Fibroblast of gingiva (primary cell): ENCODE results near the gene SH3BP5.
A peak's percentile ranks its signal among the peaks of the same experiment; 100 is the strongest.
"Not testable (repeated sequence)": the region's sequence is repeated elsewhere in the genome, so short reads cannot be mapped to it uniquely, and the experiment has no call there.

ENCODE experiments used
- DNase-seq: peaks from one replicate; pipeline ENCODE4 v3.0.0-alpha.2; 2011; ENCODE audit warnings: low read depth

SH3BP5 gene, protein sequence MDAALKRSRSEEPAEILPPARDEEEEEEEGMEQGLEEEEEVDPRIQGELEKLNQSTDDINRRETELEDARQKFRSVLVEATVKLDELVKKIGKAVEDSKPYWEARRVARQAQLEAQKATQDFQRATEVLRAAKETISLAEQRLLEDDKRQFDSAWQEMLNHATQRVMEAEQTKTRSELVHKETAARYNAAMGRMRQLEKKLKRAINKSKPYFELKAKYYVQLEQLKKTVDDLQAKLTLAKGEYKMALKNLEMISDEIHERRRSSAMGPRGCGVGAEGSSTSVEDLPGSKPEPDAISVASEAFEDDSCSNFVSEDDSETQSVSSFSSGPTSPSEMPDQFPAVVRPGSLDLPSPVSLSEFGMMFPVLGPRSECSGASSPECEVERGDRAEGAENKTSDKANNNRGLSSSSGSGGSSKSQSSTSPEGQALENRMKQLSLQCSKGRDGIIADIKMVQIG

DNA sequence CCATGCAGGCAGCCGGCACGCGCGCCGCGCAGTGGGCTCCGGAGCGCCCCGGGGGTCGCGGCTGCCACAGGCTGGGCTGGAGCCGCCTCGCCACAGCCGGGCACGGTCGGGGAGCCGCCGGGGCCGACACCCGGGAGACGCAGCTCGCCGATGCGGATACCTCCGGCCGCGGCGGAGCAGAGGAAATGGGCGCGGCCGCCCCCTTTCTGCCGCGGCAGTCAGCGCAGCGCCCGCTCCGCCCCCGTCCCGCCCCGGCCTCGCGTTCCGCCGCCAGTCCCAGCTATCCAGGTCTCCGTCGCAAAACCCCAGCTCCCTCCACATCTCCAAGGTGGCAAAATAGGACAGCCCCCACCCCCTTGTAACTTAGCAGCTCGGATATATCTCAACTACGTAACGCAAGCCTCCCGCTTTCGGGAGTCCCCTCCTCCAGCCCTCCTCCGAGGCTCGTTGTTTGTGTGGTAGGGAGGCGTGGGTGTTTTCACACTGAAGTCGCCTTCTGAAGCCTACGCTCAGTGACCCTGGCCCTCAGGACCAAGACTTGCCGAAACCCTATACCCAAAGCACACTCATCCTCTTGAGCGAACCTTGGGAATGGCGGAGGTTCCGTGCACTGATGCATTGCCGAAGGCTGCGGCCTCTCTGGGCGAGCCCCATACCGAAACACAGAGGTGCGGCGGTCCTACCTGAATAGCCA, at the start of gene SH3BP5:
SH3BP5 (minus strand) TSS at position 182 of the 694 bp plus-strand sequence; CDS start at position 4, 178 bp downstream.
- DNase-seq = peak; percentile 54

- no peak for DNase-seq
These were observed 48.8 kb upstream of the SH3BP5 start for GRCh38 chr3:15380980-15381890.

- DNase-seq = peak; percentile 93
These were observed 45.8 kb upstream of the SH3BP5 start for GRCh38 chr3:15377961-15378791.

DNA sequence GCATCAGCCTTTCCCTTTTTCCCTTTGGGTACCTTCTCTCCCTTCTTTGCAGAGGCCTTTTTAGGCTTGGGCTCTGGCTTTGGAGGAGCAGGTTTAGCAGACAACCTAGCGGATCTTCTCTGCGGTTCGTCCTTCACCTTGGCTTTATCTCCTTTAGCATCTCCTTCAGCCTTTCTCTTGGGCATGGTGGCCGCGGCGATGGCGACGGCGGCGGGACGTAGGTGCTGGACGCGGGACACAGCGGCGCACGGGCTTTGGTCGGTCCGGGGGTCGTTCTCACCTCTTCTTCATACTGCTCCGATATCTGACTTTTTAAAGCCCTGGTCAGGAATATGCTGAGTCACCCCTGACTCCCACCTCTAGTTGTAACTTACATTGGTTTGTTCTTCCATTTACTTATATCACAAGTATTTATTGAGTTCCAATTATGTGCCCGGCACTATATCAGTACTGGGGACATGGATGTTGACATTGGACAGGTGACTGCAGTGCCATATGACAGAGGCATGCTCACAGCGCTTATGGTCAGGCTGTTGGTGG, 43.1 kb upstream of the SH3BP5 start:
- no peak for DNase-seq

DNA sequence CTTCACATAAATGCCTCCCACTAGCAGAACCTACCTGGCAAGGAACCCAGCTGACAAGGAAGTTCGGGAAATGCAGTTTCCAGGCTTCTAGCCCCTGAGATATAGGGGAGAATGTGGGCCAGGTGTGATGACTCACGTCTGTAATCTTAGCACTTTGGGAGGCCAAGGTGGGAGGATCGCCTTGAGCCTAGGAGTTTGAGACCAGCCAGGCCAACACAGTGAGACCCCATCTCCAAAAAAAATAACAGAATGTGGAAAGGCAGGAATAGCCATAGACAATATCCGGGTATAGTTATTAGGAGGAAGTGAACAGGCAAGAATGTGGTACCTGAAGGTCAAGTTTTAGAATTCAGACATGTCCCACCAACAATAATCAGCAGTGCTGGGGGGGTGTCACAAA, 40.5 kb upstream of the SH3BP5 start:
- DNase-seq = no peak

- peak; percentile 71 for DNase-seq
These were observed 36.3 kb upstream of the SH3BP5 start for GRCh38 chr3:15368561-15369135.

DNA sequence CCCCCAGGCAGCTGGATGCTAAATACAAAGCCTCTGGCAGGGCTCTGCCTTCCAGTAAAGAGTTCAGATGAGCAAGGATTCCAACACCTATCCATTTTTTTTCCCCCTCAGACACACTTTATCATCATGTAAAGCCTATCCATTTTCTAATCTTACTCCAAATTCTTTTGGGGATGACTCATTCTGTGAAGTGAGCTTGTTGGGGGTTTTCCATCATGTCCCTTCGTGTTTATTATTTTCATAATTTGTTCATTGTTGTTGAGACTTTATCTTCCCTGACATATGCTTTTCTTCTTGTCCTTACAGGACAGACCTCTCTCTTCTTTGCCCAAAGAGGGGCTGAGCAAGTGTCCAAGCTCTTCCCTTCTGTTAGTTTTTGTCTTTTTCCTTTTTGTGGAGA, 34.7 kb upstream of the SH3BP5 start:
- DNase-seq = no peak

DNA sequence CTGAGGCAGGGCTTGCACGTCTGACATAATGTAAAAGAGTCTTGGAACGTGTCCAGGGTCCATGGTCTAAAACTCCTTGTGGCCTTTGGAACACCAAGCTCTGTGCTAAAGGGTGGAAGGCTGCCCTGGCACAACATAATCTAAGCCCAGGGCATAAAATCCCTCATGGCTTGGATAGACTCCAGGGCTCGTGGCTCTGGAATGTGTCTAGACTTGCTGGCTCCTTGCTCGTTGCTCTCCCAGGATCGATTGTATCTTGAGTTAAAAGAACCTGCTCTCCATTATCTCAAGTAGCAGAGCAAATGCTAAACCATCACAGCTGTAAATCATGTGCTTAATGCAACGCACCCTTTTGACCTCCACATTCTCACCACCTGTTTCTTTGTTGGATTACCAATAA, 31.7 kb upstream of the SH3BP5 start:
- not testable (repeated sequence) for DNase-seq

GRCh38 chr3:15361494-15362214, 29.3 kb upstream of the SH3BP5 start:
- no peak for DNase-seq

- DNase-seq = peak; percentile 55
These were observed 28.6 kb upstream of the SH3BP5 start for GRCh38 chr3:15360788-15361493.

DNA sequence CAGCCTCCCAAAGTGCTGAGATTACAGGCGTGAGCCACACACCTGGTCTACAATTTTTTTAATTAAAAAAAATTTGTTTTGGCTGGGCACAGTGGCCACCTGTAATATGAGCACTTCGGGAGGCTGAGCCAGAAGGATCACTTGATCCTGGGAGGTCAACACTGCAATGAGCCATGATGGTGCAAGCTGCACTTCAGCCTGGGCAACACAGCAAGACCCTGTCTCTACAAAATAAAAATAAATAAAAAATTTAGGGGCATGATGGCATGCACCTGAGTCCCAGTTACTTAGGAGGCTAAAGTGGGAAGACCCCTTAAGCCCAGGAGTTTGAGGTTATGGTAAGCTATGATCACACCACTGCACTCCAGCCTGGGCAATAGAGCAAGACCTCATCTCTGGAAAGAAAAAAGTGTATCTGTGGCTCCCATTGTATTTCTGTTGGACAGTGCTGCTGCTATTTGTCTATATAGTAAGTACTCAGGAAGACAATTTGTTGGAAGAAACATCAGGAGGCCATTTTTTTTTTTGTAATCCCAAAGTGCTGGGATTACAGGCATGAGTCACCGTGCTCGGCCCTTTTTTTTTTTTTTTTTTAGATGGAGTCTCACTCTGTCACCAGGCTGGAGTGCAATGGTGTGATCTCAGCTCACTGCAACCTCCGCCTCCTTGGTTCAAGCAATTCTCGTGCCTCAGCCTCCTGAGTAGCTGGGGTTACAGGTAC, 27.5 kb upstream of the SH3BP5 start:
- no peak for DNase-seq

GRCh38 chr3:15356651-15357061, 24.3 kb upstream of the SH3BP5 start:
- DNase-seq = not testable (repeated sequence)

- no peak for DNase-seq
These were observed 23.8 kb upstream of the SH3BP5 start for GRCh38 chr3:15356176-15356575.

DNA sequence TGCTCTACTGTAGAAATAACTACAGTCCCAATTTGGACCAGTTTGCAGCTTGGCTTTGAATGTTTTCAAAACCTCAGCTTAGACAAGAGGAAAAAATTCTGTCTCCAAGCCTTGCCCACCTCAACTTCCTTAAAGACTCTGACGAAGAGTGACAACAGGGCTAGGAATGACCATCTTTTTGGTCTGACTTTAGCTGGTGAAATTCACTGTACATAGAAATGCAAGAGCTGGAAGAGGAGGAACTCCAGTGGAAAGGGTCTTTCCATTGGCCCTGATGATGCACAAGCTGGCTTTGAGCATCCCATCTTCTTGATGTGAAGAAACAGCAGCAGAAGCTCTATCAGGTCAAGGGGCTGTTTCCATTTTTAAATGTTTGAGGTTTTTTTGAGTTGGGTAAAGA, 22.7 kb upstream of the SH3BP5 start:
- no peak for DNase-seq

- peak; percentile 37 for DNase-seq
These were observed 22.1 kb upstream of the SH3BP5 start for GRCh38 chr3:15354485-15354884.

GRCh38 chr3:15350141-15350540, 17.8 kb upstream of the SH3BP5 start:
- no peak for DNase-seq

DNA sequence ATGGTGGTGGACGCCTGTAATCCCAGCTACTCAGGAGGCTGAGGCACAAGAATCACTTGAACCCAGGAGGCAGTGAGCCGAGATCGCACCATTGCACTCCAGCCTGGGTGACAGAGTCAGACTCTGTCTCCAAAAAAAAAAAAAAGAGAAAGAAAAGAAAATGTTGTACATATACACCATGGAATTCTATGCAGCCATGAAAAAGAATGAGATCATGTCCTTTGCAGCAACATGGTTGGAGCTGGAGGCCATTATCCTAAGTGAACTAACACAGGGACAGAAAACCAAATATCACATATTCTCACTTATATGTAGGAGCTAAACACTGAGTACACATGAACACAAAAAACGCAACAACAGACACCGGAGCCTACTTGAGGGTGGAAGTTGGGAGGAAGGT, 17.1 kb upstream of the SH3BP5 start:
- DNase-seq = not testable (repeated sequence)

DNA sequence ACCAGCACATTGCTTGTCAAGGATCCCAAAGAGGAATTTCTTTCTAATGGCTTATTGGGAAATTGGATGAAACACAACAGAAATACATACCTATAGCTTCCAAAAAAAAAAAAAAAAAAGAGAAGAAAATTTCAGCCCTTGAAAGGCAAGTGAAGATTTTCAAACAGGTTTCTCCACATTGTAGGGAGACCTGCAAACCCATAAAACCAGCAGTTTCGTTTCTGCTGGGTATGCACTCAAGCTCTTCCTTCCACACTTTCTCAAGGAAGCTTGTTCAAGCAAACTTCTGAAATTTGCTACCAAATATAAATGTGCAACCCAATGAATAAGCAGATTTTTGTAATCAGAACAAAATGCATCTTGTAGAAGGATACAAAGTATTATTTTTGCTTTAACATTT, 15.9 kb upstream of the SH3BP5 start:
- no peak for DNase-seq

GRCh38 chr3:15347737-15348110, 15.3 kb upstream of the SH3BP5 start:
- DNase-seq = no peak
